SW 1271 (cell line): ENCODE data around the gene SLC38A7.
"Not testable (repeated sequence)": the region's sequence is repeated elsewhere in the genome, so short reads cannot be mapped to it uniquely, and the experiment has no call there.

ENCODE experiments used
- DNase-seq, 2 experiments: peaks; one replicate each; lab custom pipeline; 2025; lab: John Stamatoyannopoulos, UW

The SLC38A7 gene

DNA sequence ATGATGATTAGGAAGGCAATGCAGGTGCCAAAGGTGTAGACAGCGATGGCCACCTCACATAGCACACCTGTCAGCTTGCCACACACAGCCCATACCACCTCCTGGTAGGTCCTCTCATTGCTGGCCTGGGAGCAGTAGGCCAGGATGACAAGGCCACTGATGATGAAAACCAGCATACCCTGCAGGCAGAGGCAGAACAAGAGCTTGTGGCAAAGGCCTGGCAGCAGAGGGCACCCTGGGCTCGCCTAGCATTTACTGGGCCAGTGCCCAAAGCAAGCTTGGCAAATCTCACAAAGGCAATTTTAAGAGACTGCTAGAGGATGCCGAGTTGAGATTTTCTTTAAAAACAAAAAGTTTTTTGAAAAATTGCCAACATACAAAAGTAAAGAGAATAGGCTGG is 5.9 kb downstream of the SLC38A7 start:
- DNase-seq, result no peak

DNA sequence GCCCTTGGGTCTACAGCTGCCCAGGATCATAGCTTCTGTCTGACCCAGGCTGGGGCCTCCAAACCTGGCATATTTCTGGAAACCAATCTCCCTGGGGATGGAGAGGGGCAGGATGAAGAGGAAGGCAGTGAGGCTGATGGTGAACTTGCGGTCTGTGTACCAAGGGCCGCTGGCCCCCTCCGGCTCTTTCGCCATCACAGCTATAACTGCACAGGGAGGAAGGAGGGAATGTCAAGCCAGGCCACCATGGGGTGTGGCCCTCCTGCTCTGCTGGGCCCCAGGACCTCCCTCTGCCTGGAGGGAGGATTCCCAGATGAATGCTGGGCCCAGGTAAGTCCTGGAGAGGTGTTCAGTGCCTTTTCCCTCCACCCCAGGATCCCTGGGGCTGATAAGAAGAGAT is 6.3 kb downstream of the SLC38A7 start:
- no peak for DNase-seq

- DNase-seq, result no peak
These were observed 13.5 kb downstream of the SLC38A7 start for GRCh38 chr16:58670946-58671583.

DNA sequence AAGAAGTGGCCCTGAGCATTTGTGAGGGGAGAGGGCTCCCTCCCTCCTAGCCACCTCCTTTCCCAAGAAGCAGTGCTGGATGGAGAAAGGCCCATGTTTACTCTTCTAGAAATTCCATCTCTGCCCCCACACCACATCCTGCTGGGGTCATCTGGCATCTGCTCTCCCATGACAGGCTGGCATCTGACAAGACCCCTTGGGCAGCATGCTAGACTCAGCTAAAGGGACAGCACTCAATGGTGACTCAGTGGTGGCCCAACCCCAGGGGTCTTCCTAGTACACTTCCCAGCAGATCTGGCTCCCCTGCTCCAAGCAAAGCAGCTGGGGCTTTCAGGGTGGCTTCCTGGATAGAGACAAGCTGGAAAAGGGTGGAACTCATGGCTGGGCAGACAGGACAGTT is 14.4 kb downstream of the SLC38A7 start:
- no peak for DNase-seq

- DNase-seq, result no peak
These were observed 19.4 kb downstream of the SLC38A7 start for GRCh38 chr16:58665200-58665599.

DNA sequence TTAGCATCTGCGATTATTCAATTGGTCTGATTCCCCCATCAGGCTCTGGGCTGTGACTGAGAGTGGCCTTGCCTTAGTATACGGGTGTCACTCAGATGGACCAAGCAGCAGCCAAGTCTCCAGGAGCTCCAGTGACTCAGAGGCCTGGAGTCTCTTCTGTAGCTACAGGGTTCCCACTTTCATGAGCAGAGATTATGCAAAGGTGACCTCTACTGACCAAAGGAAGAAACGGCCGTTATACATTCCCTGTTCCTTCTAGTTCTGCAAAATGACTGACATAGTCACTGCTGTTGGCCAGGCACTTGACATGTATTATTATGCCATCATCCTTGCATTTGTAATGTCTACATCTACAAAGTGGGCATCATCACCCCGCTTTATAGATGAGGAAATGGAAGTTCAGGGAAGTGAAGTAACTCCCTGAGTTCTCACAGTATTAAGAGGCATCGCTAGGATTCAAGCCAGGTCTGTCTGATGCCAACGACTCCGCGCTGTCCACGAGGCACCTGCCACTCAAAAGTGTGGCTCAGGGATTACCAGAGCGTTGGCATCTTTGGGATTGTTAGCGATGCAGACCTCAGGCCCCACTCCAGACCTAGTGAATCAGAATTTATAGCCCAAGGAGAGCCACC is 23.3 kb downstream of the SLC38A7 start:
- peak; percentile 49 to 75 for DNase-seq

- DNase-seq, result not testable (repeated sequence)
These were observed 24.7 kb downstream of the SLC38A7 start for GRCh38 chr16:58659911-58660310.

- DNase-seq, result no peak
These were observed 25.8 kb downstream of the SLC38A7 start for GRCh38 chr16:58658796-58659211.

GRCh38 chr16:58656899-58657298 is 27.7 kb downstream of the SLC38A7 start:
- DNase-seq, result no peak

DNA sequence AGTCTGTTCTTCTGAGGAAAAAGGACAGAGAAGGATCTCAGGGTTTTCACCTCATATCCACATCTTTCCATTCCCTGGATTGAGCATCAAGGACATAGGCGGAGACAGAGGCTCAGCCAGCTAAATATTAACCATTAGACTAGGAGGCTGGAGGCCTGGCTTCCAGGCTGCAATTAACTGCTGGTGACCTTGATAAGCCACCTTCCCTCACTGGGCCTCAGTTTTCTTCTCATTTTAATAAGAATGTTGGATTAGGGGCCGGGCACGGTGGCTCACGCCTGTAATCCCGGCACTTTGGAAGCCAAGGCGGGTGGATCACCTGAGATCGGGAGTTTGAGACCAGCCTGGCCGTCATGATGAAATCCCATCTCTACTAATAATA is 29.4 kb downstream of the SLC38A7 start:
- DNase-seq, result no peak

- DNase-seq, result no peak
These were observed 29.9 kb downstream of the SLC38A7 start for GRCh38 chr16:58654560-58655214.

- no peak for DNase-seq
These were observed 31.8 kb downstream of the SLC38A7 start for GRCh38 chr16:58652741-58653140.

DNA sequence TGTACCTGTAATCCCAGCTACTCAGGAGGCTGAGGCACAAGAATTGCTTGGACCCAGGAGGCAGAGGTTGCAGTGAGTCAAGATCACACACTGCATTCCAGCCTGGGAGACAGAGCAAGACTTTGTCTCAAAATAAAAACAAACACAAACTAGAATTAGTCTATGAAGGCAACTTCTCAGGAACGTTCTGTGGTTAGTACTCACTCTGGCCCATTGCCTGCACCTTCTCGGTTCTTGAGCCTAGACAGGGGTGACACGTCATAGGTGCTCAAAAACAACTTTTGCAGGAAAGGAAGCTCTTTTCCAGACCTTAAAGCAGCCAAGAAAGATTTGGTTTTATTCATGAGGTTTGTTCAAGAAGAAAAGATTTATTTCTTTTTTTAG is 32.6 kb downstream of the SLC38A7 start:
- no peak for DNase-seq

DNA sequence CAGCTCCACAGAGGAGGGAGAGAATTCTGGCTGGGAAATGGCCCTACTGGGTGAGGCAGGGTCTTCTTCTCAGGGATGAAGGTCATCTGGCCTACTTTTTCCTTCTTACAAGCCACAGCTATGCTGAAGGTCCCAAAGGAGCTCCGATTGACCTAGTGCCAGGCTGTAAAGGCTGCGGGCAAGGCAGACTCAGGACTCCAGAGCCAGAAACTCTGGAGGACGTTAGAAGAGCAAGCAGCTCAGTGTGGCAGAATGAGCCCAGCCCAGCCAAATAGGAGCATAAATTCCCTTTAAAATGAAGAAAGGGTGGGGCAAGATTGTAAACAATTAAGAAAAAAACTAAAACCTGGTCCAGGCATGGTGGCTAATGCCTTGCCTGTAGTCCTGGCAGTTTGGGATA is 34.9 kb downstream of the SLC38A7 start:
- DNase-seq, result no peak

GRCh38 chr16:58647107-58647506 is 37.5 kb downstream of the SLC38A7 start:
- DNase-seq, result no peak

- DNase-seq, result no peak
These were observed 39.6 kb downstream of the SLC38A7 start for GRCh38 chr16:58644765-58645487.

DNA sequence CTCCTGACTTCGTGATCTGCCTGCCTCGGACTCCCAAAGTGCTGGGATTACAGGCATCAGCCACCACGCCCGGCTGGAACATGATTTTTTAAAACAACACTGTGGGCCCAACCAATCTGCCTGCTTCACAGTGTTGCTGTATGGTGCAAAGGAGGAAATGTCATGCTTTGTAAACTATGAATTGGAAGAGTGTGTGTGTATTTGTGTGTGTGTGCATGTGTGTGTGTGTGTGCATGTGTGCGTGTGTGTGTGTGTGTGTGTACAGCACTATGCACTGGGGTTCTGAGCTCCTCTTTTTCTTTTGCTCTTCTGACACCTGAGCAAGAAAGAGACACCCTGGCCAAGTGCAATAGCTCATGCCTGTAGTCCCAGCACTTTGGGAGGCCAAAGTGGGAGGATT is 40.5 kb downstream of the SLC38A7 start:
- no peak for DNase-seq

- DNase-seq, result no peak
These were observed 43.6 kb downstream of the SLC38A7 start for GRCh38 chr16:58640949-58641348.

GRCh38 chr16:58639836-58640235 is 44.7 kb downstream of the SLC38A7 start:
- DNase-seq, result no peak

- no peak for DNase-seq
These were observed 45.3 kb downstream of the SLC38A7 start for GRCh38 chr16:58639230-58639629.

DNA sequence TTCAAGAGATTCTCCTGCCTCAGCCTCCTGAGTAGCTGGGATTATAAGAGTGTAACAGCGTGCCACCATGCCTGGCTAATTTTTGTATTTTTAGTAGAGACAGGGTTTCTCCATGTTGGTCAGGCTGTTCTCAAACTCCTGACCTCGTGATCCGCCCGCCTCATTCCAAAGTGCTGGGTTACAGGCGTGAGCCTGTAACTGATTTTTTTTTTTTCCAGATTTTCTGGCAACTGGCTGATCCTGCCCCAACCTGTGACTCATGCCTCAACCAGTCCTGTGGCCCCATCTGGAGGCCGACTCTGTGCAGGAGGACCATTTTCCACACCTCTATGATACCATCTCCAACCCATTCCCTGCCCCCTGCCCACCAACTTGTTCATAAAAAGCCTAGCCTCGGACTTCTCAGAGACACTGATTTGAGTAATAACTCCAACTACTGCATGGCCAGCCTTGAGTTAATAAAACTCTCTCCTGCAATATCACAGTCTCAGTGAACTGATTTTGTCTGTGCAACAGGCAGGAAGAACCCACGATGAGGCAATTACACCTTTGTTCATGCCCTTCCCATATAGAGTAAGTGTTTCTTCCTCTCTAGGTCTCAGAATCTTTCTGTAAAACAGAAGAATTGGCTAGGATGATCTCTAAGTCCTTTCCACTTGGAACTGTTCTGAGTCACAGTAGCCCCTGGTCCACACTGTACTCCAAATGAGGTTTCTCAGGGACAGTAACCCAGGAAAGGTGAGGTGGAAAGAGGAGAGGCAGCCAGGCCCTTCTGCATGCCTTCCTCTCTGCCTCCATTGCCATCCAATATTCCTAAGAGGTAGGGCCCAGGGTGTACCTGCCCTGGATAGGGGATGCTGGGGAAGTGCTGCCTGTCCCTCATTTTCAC is 46.2 kb downstream of the SLC38A7 start:
- DNase-seq, result peak in 1 of 2 experiments; percentile 6

DNA sequence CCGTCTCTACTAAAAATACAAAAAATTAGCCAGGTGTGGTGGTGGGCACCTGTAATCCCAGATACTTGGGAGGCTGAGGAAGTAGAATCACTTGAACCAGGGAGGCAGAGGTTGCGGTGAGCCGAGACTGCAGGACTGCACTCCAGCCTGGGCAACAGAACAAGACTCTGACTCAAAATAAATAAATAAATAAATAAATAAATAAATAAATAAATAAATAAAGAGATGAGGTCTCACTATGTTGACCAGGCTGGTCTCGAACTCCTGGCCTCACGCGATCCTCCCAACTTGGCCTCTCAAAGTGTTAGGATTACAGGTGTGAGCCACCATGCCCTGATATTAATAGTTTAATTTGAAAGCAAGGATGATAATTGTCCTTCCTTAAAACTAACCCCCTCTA is 47.5 kb downstream of the SLC38A7 start:
- DNase-seq, result not testable (repeated sequence)
